ENCODE data around the gene SHKBP1.

The SHKBP1 gene

DNA sequence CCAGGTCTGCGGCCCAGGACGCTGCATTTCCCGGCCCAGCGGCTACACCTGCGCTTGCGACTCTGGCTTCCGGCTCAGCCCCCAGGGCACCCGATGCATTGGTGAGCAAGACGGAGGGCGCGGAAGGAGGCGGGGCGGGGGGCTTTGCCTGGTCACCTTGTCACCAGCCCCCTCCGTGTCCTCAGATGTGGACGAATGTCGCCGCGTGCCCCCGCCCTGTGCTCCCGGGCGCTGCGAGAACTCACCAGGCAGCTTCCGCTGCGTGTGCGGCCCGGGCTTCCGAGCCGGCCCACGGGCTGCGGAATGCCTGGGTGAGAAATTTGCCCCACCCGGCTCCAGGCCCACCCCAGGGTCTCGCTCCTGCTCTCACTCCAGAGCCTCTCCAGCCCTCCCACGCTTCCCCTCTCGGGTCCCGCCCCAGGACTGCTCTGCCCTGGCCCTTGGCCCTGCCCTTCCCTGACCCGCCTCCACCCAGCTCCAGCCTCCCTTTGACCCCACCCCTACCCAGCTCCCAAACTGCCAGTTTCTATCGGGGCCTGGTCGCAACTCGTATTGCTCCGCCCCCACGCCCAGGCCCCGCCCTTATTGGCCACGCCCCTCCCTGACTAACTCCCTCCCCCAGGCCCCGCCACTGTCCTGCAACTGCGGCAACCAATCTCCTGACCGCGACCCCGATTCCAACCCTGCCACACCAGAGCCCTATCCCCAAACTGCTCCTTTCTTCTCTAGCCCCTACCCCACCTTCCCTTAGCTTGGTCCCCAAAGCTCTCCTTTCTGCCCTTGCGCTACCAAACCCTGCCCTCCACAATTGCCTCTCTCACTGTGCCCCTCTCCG lies 33.1 kb downstream of the SHKBP1 start (continued):
- TF ChIP-seq, protein P1, sequence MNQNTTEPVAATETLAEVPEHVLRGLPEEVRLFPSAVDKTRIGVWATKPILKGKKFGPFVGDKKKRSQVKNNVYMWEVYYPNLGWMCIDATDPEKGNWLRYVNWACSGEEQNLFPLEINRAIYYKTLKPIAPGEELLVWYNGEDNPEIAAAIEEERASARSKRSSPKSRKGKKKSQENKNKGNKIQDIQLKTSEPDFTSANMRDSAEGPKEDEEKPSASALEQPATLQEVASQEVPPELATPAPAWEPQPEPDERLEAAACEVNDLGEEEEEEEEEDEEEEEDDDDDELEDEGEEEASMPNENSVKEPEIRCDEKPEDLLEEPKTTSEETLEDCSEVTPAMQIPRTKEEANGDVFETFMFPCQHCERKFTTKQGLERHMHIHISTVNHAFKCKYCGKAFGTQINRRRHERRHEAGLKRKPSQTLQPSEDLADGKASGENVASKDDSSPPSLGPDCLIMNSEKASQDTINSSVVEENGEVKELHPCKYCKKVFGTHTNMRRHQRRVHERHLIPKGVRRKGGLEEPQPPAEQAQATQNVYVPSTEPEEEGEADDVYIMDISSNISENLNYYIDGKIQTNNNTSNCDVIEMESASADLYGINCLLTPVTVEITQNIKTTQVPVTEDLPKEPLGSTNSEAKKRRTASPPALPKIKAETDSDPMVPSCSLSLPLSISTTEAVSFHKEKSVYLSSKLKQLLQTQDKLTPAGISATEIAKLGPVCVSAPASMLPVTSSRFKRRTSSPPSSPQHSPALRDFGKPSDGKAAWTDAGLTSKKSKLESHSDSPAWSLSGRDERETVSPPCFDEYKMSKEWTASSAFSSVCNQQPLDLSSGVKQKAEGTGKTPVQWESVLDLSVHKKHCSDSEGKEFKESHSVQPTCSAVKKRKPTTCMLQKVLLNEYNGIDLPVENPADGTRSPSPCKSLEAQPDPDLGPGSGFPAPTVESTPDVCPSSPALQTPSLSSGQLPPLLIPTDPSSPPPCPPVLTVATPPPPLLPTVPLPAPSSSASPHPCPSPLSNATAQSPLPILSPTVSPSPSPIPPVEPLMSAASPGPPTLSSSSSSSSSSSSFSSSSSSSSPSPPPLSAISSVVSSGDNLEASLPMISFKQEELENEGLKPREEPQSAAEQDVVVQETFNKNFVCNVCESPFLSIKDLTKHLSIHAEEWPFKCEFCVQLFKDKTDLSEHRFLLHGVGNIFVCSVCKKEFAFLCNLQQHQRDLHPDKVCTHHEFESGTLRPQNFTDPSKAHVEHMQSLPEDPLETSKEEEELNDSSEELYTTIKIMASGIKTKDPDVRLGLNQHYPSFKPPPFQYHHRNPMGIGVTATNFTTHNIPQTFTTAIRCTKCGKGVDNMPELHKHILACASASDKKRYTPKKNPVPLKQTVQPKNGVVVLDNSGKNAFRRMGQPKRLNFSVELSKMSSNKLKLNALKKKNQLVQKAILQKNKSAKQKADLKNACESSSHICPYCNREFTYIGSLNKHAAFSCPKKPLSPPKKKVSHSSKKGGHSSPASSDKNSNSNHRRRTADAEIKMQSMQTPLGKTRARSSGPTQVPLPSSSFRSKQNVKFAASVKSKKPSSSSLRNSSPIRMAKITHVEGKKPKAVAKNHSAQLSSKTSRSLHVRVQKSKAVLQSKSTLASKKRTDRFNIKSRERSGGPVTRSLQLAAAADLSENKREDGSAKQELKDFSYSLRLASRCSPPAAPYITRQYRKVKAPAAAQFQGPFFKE (tag by site-specific recombination; IDR thresholded peaks at IDR 0.05; ENCODE audit: borderline replicate concordance), result no peak
- TF ChIP-seq HOXD13 (CRISPR knock-in tag; IDR thresholded peaks at IDR 0.05; ENCODE audit: borderline replicate concordance) (no peak), ZNF701 (tag by site-specific recombination; IDR thresholded peaks at IDR 0.05) (no peak), ZNF391 (tag by site-specific recombination; IDR thresholded peaks at IDR 0.05; ENCODE audit: borderline replicate concordance, low read depth) (no peak), MEIS1 (CRISPR knock-in tag; IDR thresholded peaks at IDR 0.05; ENCODE audit: borderline replicate concordance) (no peak), REPIN1 (tag by site-specific recombination; IDR thresholded peaks at IDR 0.05; ENCODE audit: low read depth) (no peak), ZNF514 (tag by site-specific recombination; IDR thresholded peaks at IDR 0.05) (no peak), ZNF560 (tag by site-specific recombination; IDR thresholded peaks at IDR 0.05; ENCODE audit: borderline replicate concordance) (no peak), SCRT2 (tag by site-specific recombination; IDR thresholded peaks at IDR 0.05) (no peak), ZNF416 (tag by site-specific recombination; IDR thresholded peaks at IDR 0.05) (no peak), ZSCAN30 (tag by site-specific recombination; IDR thresholded peaks at IDR 0.05) (no peak), IKZF3 (tag by site-specific recombination; IDR thresholded peaks at IDR 0.05) (peak; percentile 52; the same call in 1 of the 2 replicates), ZNF48 (tag by site-specific recombination; IDR thresholded peaks at IDR 0.05) (no peak), ZNF510 (tag by site-specific recombination; IDR thresholded peaks at IDR 0.05; ENCODE audit: insufficient replicate concordance) (no peak)
- TF ChIP-seq, protein P2, sequence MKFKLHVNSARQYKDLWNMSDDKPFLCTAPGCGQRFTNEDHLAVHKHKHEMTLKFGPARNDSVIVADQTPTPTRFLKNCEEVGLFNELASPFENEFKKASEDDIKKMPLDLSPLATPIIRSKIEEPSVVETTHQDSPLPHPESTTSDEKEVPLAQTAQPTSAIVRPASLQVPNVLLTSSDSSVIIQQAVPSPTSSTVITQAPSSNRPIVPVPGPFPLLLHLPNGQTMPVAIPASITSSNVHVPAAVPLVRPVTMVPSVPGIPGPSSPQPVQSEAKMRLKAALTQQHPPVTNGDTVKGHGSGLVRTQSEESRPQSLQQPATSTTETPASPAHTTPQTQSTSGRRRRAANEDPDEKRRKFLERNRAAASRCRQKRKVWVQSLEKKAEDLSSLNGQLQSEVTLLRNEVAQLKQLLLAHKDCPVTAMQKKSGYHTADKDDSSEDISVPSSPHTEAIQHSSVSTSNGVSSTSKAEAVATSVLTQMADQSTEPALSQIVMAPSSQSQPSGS (tag by site-specific recombination; IDR thresholded peaks at IDR 0.05; ENCODE audit: low read depth), result no peak
- TF ChIP-seq, protein P3, sequence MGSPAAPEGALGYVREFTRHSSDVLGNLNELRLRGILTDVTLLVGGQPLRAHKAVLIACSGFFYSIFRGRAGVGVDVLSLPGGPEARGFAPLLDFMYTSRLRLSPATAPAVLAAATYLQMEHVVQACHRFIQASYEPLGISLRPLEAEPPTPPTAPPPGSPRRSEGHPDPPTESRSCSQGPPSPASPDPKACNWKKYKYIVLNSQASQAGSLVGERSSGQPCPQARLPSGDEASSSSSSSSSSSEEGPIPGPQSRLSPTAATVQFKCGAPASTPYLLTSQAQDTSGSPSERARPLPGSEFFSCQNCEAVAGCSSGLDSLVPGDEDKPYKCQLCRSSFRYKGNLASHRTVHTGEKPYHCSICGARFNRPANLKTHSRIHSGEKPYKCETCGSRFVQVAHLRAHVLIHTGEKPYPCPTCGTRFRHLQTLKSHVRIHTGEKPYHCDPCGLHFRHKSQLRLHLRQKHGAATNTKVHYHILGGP (tag by site-specific recombination; IDR thresholded peaks at IDR 0.05), result no peak
- TF ChIP-seq, protein P4, sequence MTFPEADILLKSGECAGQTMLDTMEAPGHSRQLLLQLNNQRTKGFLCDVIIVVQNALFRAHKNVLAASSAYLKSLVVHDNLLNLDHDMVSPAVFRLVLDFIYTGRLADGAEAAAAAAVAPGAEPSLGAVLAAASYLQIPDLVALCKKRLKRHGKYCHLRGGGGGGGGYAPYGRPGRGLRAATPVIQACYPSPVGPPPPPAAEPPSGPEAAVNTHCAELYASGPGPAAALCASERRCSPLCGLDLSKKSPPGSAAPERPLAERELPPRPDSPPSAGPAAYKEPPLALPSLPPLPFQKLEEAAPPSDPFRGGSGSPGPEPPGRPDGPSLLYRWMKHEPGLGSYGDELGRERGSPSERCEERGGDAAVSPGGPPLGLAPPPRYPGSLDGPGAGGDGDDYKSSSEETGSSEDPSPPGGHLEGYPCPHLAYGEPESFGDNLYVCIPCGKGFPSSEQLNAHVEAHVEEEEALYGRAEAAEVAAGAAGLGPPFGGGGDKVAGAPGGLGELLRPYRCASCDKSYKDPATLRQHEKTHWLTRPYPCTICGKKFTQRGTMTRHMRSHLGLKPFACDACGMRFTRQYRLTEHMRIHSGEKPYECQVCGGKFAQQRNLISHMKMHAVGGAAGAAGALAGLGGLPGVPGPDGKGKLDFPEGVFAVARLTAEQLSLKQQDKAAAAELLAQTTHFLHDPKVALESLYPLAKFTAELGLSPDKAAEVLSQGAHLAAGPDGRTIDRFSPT (tag by site-specific recombination; IDR thresholded peaks at IDR 0.05), result peak; percentile 65
- TF ChIP-seq, protein P5, sequence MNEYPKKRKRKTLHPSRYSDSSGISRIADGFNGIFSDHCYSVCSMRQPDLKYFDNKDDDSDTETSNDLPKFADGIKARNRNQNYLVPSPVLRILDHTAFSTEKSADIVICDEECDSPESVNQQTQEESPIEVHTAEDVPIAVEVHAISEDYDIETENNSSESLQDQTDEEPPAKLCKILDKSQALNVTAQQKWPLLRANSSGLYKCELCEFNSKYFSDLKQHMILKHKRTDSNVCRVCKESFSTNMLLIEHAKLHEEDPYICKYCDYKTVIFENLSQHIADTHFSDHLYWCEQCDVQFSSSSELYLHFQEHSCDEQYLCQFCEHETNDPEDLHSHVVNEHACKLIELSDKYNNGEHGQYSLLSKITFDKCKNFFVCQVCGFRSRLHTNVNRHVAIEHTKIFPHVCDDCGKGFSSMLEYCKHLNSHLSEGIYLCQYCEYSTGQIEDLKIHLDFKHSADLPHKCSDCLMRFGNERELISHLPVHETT (tag by site-specific recombination; IDR thresholded peaks at IDR 0.05), result no peak
- TF ChIP-seq, protein P6, sequence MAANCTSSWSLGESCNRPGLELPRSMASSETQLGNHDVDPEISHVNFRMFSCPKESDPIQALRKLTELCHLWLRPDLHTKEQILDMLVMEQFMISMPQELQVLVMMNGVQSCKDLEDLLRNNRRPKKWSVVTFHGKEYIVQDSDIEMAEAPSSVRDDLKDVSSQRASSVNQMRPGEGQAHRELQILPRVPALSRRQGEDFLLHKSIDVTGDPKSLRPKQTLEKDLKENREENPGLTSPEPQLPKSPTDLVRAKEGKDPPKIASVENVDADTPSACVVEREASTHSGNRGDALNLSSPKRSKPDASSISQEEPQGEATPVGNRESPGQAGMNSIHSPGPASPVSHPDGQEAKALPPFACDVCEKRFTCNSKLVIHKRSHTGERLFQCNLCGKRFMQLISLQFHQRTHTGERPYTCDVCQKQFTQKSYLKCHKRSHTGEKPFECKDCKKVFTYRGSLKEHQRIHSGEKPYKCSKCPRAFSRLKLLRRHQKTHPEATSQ (tag by site-specific recombination; IDR thresholded peaks at IDR 0.05), result no peak
- TF ChIP-seq, protein P7, sequence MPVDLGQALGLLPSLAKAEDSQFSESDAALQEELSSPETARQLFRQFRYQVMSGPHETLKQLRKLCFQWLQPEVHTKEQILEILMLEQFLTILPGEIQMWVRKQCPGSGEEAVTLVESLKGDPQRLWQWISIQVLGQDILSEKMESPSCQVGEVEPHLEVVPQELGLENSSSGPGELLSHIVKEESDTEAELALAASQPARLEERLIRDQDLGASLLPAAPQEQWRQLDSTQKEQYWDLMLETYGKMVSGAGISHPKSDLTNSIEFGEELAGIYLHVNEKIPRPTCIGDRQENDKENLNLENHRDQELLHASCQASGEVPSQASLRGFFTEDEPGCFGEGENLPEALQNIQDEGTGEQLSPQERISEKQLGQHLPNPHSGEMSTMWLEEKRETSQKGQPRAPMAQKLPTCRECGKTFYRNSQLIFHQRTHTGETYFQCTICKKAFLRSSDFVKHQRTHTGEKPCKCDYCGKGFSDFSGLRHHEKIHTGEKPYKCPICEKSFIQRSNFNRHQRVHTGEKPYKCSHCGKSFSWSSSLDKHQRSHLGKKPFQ (tag by site-specific recombination; IDR thresholded peaks at IDR 0.05), result no peak
- TF ChIP-seq, protein P8, sequence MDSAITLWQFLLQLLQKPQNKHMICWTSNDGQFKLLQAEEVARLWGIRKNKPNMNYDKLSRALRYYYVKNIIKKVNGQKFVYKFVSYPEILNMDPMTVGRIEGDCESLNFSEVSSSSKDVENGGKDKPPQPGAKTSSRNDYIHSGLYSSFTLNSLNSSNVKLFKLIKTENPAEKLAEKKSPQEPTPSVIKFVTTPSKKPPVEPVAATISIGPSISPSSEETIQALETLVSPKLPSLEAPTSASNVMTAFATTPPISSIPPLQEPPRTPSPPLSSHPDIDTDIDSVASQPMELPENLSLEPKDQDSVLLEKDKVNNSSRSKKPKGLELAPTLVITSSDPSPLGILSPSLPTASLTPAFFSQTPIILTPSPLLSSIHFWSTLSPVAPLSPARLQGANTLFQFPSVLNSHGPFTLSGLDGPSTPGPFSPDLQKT (IDR thresholded peaks at IDR 0.05; ENCODE audit: borderline replicate concordance, low read depth, low read length), result no peak
